Endothelial cell of umbilical vein (primary cell): Measurements from ENCODE around the gene CRELD1.

Experiments
- EZH2 ChIP-seq: IDR thresholded peaks from 2 replicates; pipeline ENCODE4 v1.6.1; 2012; ENCODE audit warnings: borderline replicate concordance, low read depth, mild to moderate bottlenecking, moderate library complexity, low read length, inconsistent platforms; ENCODE audit not compliant: severe bottlenecking
- JUN ChIP-seq: IDR thresholded peaks from 2 replicates; pipeline ENCODE4 v1.6.1; 2011; ENCODE audit warnings: borderline replicate concordance, low read depth; ENCODE audit not compliant: insufficient read length, insufficient read depth
- MAX ChIP-seq: IDR thresholded peaks from 2 replicates; pipeline ENCODE4 v1.6.1; 2011; ENCODE audit not compliant: insufficient read depth, insufficient read length
- POLR2A ChIP-seq: IDR thresholded peaks from 2 replicates; pipeline ENCODE4 v1.6.1; 2012; ENCODE audit warnings: low read depth, mild to moderate bottlenecking, control low read depth, low read length
- POLR2AphosphoS5 ChIP-seq: IDR thresholded peaks from 2 replicates; pipeline ENCODE4 v1.6.1; 2012; ENCODE audit warnings: low read depth, mild to moderate bottlenecking, control low read depth, low read length, moderate library complexity; ENCODE audit not compliant: insufficient read depth
- TF ChIP-seq, protein P1 (sequence below), 2 donors: IDR thresholded peaks; 1 replicate in 1 of 2; 2 replicates in 1 of 2; pipeline ENCODE4 v1.5.1; 2011; ENCODE audit warnings: low read length in 2 of 2, mild to moderate bottlenecking in 2 of 2, moderate library complexity in 2 of 2, control low read depth in 1 of 2, inconsistent platforms in 1 of 2, low read depth in 1 of 2; ENCODE audit not compliant: insufficient read depth in 1 of 2; ENCODE audit errors: extremely low read depth in 1 of 2

DNA sequence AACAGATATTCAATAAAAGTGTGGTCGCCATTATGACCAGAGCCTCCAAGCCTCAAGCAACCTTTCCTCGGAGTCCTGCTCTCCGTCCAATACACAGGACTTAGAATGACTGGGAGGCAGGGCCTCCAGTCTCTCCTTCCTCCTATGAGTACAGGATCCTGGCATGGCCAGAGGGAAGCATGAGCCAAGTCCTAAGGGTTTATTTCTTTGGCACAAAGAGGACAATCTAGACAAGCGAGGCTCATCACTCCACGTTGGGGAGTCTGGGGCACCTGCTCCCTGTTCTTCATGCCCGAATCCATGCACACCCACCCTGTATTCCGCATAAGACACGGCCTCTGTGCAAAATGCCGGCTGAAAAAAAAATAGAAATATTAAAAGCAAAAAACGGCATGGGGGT lies 11.7 kb downstream of the CRELD1 start:
- TF ChIP-seq POLR2AphosphoS5 = no peak
- TF ChIP-seq, protein P1, sequence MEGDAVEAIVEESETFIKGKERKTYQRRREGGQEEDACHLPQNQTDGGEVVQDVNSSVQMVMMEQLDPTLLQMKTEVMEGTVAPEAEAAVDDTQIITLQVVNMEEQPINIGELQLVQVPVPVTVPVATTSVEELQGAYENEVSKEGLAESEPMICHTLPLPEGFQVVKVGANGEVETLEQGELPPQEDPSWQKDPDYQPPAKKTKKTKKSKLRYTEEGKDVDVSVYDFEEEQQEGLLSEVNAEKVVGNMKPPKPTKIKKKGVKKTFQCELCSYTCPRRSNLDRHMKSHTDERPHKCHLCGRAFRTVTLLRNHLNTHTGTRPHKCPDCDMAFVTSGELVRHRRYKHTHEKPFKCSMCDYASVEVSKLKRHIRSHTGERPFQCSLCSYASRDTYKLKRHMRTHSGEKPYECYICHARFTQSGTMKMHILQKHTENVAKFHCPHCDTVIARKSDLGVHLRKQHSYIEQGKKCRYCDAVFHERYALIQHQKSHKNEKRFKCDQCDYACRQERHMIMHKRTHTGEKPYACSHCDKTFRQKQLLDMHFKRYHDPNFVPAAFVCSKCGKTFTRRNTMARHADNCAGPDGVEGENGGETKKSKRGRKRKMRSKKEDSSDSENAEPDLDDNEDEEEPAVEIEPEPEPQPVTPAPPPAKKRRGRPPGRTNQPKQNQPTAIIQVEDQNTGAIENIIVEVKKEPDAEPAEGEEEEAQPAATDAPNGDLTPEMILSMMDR (IDR thresholded peaks at IDR 0.05; ENCODE audit: extremely low read depth in 1 of 2, insufficient read depth in 1 of 2, low read depth in 1 of 2, low read length in 2 of 2) = no peak
- TF ChIP-seq POLR2A = no peak
- no peak for TF ChIP-seq MAX
- no peak for TF ChIP-seq JUN
- TF ChIP-seq EZH2 = no peak
